GM23248 (cell line): ENCODE data around the gene KCNIP1. TPM values are rescaled to one million over a fixed set of nuclear protein-coding genes. Genes with fewer than 3 reads are reported as not detected.

ENCODE experiments used
- DNase-seq: peaks from one replicate; pipeline ENCODE4 v3.0.0-alpha.2; 2015
- H2AFZ ChIP-seq: fragments of 200-600 bp; sonication (generic); 2 replicates; pipeline ENCODE4 v1.6.1; 2016; ENCODE audit warnings: antibody characterized with exemption
- H3F3A ChIP-seq: fragments of 200-600 bp; sonication (generic); 2 replicates; pipeline ENCODE4 v1.6.1; 2016; ENCODE audit warnings: mild to moderate bottlenecking, antibody characterized with exemption, mixed run types; ENCODE audit not compliant: insufficient read depth
- H3K27ac ChIP-seq: fragments of 200-600 bp; sonication (generic); 2 replicates; pipeline ENCODE4 v1.5.1; 2016; ENCODE audit warnings: mild to moderate bottlenecking
- H3K27me3 ChIP-seq: fragments of 200-600 bp; sonication (generic); replicated peaks from 2 replicates; pipeline ENCODE4 v1.6.1; 2016; ENCODE audit warnings: mild to moderate bottlenecking; ENCODE audit not compliant: insufficient read depth
- H3K36me3 ChIP-seq: fragments of 200-600 bp; sonication (generic); 2 replicates; pipeline ENCODE4 v1.6.1; 2016; ENCODE audit warnings: low read depth, mild to moderate bottlenecking
- H3K4me1 ChIP-seq: fragments of 200-600 bp; sonication (generic); 2 replicates; pipeline ENCODE4 v1.6.1; 2016; ENCODE audit warnings: mild to moderate bottlenecking; ENCODE audit not compliant: insufficient read depth
- H3K4me2 ChIP-seq: fragments of 200-600 bp; sonication (generic); one replicate; pipeline ENCODE4 v1.6.1; 2016; ENCODE audit warnings: mild to moderate bottlenecking; ENCODE audit not compliant: unreplicated experiment
- H3K4me3 ChIP-seq: fragments of 200-600 bp; sonication (generic); 2 replicates; pipeline ENCODE4 v1.5.1; 2016; ENCODE audit warnings: mild to moderate bottlenecking
- H3K79me2 ChIP-seq: fragments of 200-600 bp; sonication (generic); 2 replicates; pipeline ENCODE4 v1.6.1; 2016; ENCODE audit warnings: mild to moderate bottlenecking; ENCODE audit not compliant: insufficient read depth
- H3K9ac ChIP-seq: fragments of 200-600 bp; sonication (generic); 2 replicates; pipeline ENCODE4 v1.6.1; 2016; ENCODE audit warnings: mild to moderate bottlenecking
- H3K9me2 ChIP-seq: fragments of 200-600 bp; sonication (generic); 2 replicates; pipeline ENCODE4 v1.6.1; 2016; ENCODE audit warnings: mixed run types, mild to moderate bottlenecking, moderate library complexity; ENCODE audit not compliant: insufficient read depth
- H3K9me3 ChIP-seq: fragments of 200-600 bp; sonication (generic); one replicate; pipeline ENCODE4 v1.6.1; 2017; ENCODE audit warnings: low read depth
- H4K20me1 ChIP-seq: fragments of 200-600 bp; sonication (generic); 2 replicates; pipeline ENCODE4 v1.6.0; 2016; ENCODE audit not compliant: insufficient read depth
- EZH2 ChIP-seq: fragments of 200-600 bp; sonication (generic); IDR thresholded peaks from 2 replicates; pipeline ENCODE4 v1.6.1; 2018; ENCODE audit warnings: antibody characterized with exemption, mild to moderate bottlenecking; ENCODE audit not compliant: insufficient read depth, poor library complexity, severe bottlenecking
- EZH2phosphoT487 ChIP-seq: fragments of 200-600 bp; sonication (generic); IDR thresholded peaks from 2 replicates; pipeline ENCODE4 v1.6.1; 2018; ENCODE audit warnings: antibody characterized with exemption, moderate library complexity, mild to moderate bottlenecking, low read depth; ENCODE audit not compliant: insufficient read depth
- WGBS, 2 experiments: methylation state at CpG; one replicate each; pipeline ENCODE4 v1.1.6; 2015 to 2017; ENCODE audit warnings: low lambda C conversion rate in 2 of 2, low coverage in 1 of 2; ENCODE audit errors: missing lambda C conversion rate in 2 of 2; 5-methylcytosine and 5-hydroxymethylcytosine counted together
- in situ Hi-C: fragments of 300-500 bp; cut with MboI; formaldehyde crosslinking; loops from 2 replicates; pipeline ENCODE4 v1.15.0; 2020
- polyA plus RNA-seq: library from polyadenylated mRNA; unstranded; fragments of >200 nt; fragmentation: Nextera tagmentation; extraction: Ambion mirVana; gene quantifications from 2 replicates; pipeline ENCODE4 v1.2.1, GENCODE V29; 2016
- total RNA-seq: library from RNA; depleted of rRNA; stranded (reverse); fragments of >200 nt; shearing (Covaris generic); gene quantifications from 2 replicates; pipeline ENCODE4 v1.2.3, GENCODE V29; 2014

KCNIP1 gene
- total and polyA plus RNA-seq, 2 experiments from 2014 or later = not detected

DNA sequence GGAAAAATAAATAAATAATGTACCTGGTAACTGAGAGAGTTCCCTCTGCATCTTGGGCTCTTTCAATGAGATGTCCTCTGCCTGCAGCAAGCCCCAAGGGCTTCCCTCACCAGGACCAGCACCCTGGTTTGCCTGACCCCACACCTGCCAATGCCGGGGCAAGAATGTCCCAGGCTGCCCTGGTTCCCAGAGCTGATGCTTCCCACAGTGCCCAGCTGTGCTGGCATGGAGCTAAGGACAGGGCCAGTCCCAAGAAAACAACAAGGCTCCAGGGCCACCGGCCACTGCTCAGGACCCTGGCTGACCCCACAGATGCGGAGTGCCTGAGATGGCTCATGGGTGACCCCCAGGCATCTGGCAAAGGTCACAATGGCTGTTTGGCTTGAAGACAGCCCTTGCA lies 123.5 kb downstream of the KCNIP1 start:
- Histone ChIP-seq H3K27ac (no peak overlapping the region), H3K4me1 (0 out of 2 replicates have a peak, but pooled peaks cover 3% of the 10 kb centered on the region), H3K36me3 (no peaks in the 10 kb centered on the region), H3K27me3 (peaks cover 33% of the 10 kb centered on the region), H3K4me3 (no peak overlapping the region), H3K9ac (no peak overlapping the region), H3K4me2 (no peak overlapping the region), H3F3A (no peaks in the 10 kb centered on the region), H2AFZ (no peak overlapping the region), H3K9me2 (no peaks in the 10 kb centered on the region), H3K9me3 (no peaks in the 10 kb centered on the region), H4K20me1 (no peaks in the 10 kb centered on the region), H3K79me2 (no peaks in the 10 kb centered on the region)
- 66 to 67% methylated on average over 3 of the region's 3 CpGs for WGBS, 2 experiments
- no peak for TF ChIP-seq EZH2phosphoT487
- TF ChIP-seq EZH2 = no peak
- in situ Hi-C loops = loop anchor here (10.0 kb wide), 1 partner anchor 402 kb away; no protein-coding TSS in a partner anchor
- DNase-seq = no peak

DNA sequence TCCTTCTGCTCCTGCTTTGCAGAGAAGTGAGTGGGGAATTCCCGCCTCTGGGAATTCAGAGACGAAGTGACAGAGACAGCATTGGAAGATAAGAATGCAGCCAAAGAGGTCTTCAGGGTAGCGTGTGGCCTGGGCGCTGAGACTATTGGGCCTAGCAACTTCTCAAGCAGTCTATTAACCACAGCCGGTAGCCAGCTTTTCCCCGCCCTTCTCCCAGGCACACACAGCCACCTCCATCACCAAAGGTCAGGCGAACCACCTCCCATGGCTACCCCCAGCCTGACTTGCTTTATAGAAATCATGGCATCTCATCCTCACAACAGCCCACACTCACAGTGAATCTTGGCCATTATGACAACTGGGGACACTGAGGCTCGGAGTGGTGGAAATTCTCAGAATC lies 124.2 kb downstream of the KCNIP1 start:
- H3F3A ChIP-seq = no peaks in the 10 kb centered on the region
- no peak overlapping the region for H2AFZ ChIP-seq
- no peaks in the 10 kb centered on the region for H3K9me3 ChIP-seq
- DNase-seq = no peak
- H3K36me3 ChIP-seq = no peaks in the 10 kb centered on the region
- H4K20me1 ChIP-seq = no peaks in the 10 kb centered on the region
- 80 to 85% methylated on average over 8 of the region's 8 CpGs for WGBS, 2 experiments
- TF ChIP-seq EZH2phosphoT487 (no peak), EZH2 (no peak)
- no peaks in the 10 kb centered on the region for H3K9me2 ChIP-seq
- in situ Hi-C loops = loop anchor here (10.0 kb wide), 1 partner anchor 403 kb away; no protein-coding TSS in a partner anchor
- H3K27me3 ChIP-seq = peaks cover 26% of the 10 kb centered on the region
- no peak overlapping the region for H3K4me3 ChIP-seq
- H3K9ac ChIP-seq = no peak overlapping the region
- H3K4me1 ChIP-seq = 0 out of 2 replicates have a peak, but pooled peaks cover 7% of the 10 kb centered on the region
- H3K79me2 ChIP-seq = no peaks in the 10 kb centered on the region
- H3K4me2 ChIP-seq = no peak overlapping the region
- no peak overlapping the region for H3K27ac ChIP-seq

GRCh38 chr5:170628691-170629565 lies 125.1 kb downstream of the KCNIP1 start:
- no peak for TF ChIP-seq EZH2
- no peak for TF ChIP-seq EZH2phosphoT487
- Histone ChIP-seq H3K9ac (no peak overlapping the region), H4K20me1 (no peaks in the 10 kb centered on the region), H3K79me2 (no peaks in the 10 kb centered on the region), H3F3A (no peaks in the 10 kb centered on the region), H3K27ac (no peak overlapping the region), H3K4me2 (no peak overlapping the region), H3K4me3 (no peak overlapping the region), H3K9me3 (no peaks in the 10 kb centered on the region), H3K36me3 (no peaks in the 10 kb centered on the region), H2AFZ (no peak overlapping the region), H3K27me3 (peaks cover 26% of the 10 kb centered on the region), H3K9me2 (no peaks in the 10 kb centered on the region), H3K4me1 (peaks cover 10% of the 10 kb centered on the region; the same call in 1 of the 2 replicates)
- in situ Hi-C loops = loop anchor here (10.0 kb wide), 1 partner anchor 404 kb away; no protein-coding TSS in a partner anchor
- WGBS, 2 experiments = 75 to 78% methylated on average over 19 of the region's 19 CpGs
- DNase-seq = no peak

DNA sequence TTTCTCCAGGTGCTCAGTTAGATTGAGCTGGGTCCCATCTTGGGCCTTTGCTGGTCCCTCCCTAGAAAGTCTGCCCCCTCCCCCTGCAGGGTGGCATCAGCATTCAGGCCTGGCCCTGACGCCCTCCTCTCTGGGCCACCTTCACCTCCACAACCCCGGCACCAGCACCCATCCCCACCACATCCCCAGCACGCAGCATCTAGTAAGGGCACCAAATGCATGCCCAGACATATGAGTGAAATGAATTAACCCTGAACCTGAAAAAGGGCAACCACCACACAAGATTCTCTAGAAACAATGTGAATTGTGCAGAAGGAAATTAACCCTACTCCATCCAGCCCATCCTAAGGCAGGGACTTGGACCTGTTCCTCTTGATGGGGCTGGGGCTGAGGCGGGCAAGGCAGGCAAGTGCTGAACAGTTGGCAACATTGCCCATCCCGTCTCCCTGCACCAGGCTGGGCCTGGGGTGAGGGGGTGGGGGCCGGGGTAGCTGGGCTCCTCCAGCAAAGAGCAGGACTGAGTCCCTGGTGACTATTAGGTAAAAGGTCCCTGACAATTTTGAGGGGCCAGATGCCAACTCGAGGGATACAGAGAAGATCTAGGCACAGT lies 125.9 kb downstream of the KCNIP1 start:
- H3K36me3 ChIP-seq = no peaks in the 10 kb centered on the region
- no peak overlapping the region for H2AFZ ChIP-seq
- TF ChIP-seq EZH2 (no peak), EZH2phosphoT487 (no peak)
- H3K9ac ChIP-seq = no peak overlapping the region
- no peaks in the 10 kb centered on the region for H3K9me3 ChIP-seq
- no peak overlapping the region for H3K27ac ChIP-seq
- no peaks in the 10 kb centered on the region for H3K9me2 ChIP-seq
- no peaks in the 10 kb centered on the region for H3F3A ChIP-seq
- no peak overlapping the region for H3K4me2 ChIP-seq
- H4K20me1 ChIP-seq = no peaks in the 10 kb centered on the region
- no peaks in the 10 kb centered on the region for H3K79me2 ChIP-seq
- H3K27me3 ChIP-seq = peaks cover 26% of the 10 kb centered on the region
- peaks cover 13% of the 10 kb centered on the region; the same call in 1 of the 2 replicates for H3K4me1 ChIP-seq
- WGBS, 2 experiments = 55 to 59% methylated on average over 5 to 7 of the region's 7 CpGs
- no peak for DNase-seq
- in situ Hi-C loops = loop anchor here (10.0 kb wide), 1 partner anchor 405 kb away; no protein-coding TSS in a partner anchor
- H3K4me3 ChIP-seq = no peak overlapping the region
